DND-41 (cell line): ENCODE results near the gene CYTH3.

Experiments
- ATAC-seq: fragments of 200-7000 bp; cut with Tn5 transposase; 3 replicates; pipeline ENCODE4 v1.9.1; 2021; ENCODE audit warnings: low read depth; ENCODE audit not compliant: insufficient read depth
- DNase-seq: peaks from one replicate; pipeline ENCODE4 v3.0.0-alpha.2; 2020
- H2AFZ ChIP-seq: 2 replicates; pipeline ENCODE4 v1.6.0; 2012; ENCODE audit warnings: low read depth, low read length
- H3K27ac ChIP-seq: 2 replicates; pipeline ENCODE4 v1.5.1; 2012; ENCODE audit warnings: low read length, inconsistent platforms
- H3K27me3 ChIP-seq: fragments of 200-600 bp; sonication (generic); 2 replicates; pipeline ENCODE4 v1.6.0; 2012; ENCODE audit warnings: low read length, mild to moderate bottlenecking, inconsistent platforms; ENCODE audit not compliant: insufficient read depth, poor library complexity
- H3K36me3 ChIP-seq: 2 replicates; pipeline ENCODE4 v1.5.1; 2012; ENCODE audit warnings: low read length, inconsistent platforms; ENCODE audit not compliant: insufficient read depth
- H3K4me1 ChIP-seq: 2 replicates; pipeline ENCODE4 v1.5.1; 2012; ENCODE audit warnings: mild to moderate bottlenecking, low read length; ENCODE audit not compliant: insufficient read depth
- H3K4me2 ChIP-seq: 2 replicates; pipeline ENCODE4 v1.6.0; 2012; ENCODE audit warnings: mild to moderate bottlenecking, moderate library complexity, low read length, inconsistent platforms; ENCODE audit not compliant: insufficient read depth
- H3K4me3 ChIP-seq, 2 experiments: fragments of 200-600 bp in 1 of 2; shearing (Covaris generic) in 1 of 2; 2 replicates each; pipeline ENCODE4 v1.5.1; 2012 to 2016; ENCODE audit warnings: inconsistent platforms in 2 of 2, low read length in 2 of 2, mild to moderate bottlenecking in 2 of 2, low read depth in 1 of 2, moderate library complexity in 1 of 2
- H3K79me2 ChIP-seq: 2 replicates; pipeline ENCODE4 v1.6.0; 2012; ENCODE audit warnings: low read length, inconsistent platforms; ENCODE audit not compliant: insufficient read depth
- H3K9ac ChIP-seq: 2 replicates; pipeline ENCODE4 v1.6.0; 2012; ENCODE audit warnings: low read depth, mild to moderate bottlenecking, inconsistent platforms, low read length, moderate library complexity
- H3K9me3 ChIP-seq: 2 replicates; pipeline ENCODE4 v1.5.1; 2012; ENCODE audit warnings: low read length, moderate library complexity, mild to moderate bottlenecking, inconsistent platforms; ENCODE audit not compliant: insufficient read depth, severe bottlenecking
- H4K20me1 ChIP-seq: 2 replicates; pipeline ENCODE4 v1.6.0; 2012; ENCODE audit warnings: low read length; ENCODE audit not compliant: insufficient read depth
- EZH2 ChIP-seq: IDR thresholded peaks from 3 replicates; pipeline ENCODE4 v1.6.1; 2012; ENCODE audit warnings: borderline replicate concordance, low read depth, mild to moderate bottlenecking, moderate library complexity, low read length, inconsistent platforms; ENCODE audit not compliant: severe bottlenecking
- TF ChIP-seq, protein P1 (sequence below): IDR thresholded peaks from 2 replicates; pipeline ENCODE4 v1.5.1; 2012; ENCODE audit warnings: borderline replicate concordance, low read length, moderate library complexity, mild to moderate bottlenecking; ENCODE audit not compliant: poor library complexity, severe bottlenecking; ENCODE audit errors: extremely low read depth

Gene CYTH3

DNA sequence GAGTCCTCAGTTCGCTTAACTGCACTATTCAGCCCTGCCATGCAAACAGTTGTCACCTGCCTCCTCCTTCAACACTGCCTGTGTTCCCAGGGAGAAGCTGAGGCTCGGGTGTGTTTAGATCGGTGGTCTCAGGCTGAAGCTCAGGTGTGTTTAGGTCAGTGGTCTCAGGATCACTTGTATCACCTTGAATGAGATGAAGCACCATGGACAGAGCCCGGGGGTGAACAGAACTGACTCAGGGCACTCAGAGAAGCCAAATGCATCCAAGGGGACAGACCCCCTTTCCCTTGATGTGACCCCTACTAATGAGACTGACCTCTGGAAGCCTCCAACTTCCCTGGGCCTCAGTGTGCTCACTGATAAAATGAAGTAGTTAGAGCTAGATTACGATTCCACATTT lies 84.0 kb downstream of the CYTH3 start:
- Histone ChIP-seq H3K4me2 (no peak overlapping the region), H3K9ac (no peak overlapping the region), H3K79me2 (no peaks in the 10 kb centered on the region), H3K4me3 (no peak overlapping the region), H2AFZ (no peak overlapping the region), H3K4me1 (no peaks in the 10 kb centered on the region), H3K36me3 (peaks cover 2% of the 10 kb centered on the region; the same call in 1 of the 2 replicates), H3K27ac (no peak overlapping the region), H4K20me1 (no peaks in the 10 kb centered on the region), H3K9me3 (no peaks in the 10 kb centered on the region), H3K27me3 (no peaks in the 10 kb centered on the region)
- TF ChIP-seq, protein P1, sequence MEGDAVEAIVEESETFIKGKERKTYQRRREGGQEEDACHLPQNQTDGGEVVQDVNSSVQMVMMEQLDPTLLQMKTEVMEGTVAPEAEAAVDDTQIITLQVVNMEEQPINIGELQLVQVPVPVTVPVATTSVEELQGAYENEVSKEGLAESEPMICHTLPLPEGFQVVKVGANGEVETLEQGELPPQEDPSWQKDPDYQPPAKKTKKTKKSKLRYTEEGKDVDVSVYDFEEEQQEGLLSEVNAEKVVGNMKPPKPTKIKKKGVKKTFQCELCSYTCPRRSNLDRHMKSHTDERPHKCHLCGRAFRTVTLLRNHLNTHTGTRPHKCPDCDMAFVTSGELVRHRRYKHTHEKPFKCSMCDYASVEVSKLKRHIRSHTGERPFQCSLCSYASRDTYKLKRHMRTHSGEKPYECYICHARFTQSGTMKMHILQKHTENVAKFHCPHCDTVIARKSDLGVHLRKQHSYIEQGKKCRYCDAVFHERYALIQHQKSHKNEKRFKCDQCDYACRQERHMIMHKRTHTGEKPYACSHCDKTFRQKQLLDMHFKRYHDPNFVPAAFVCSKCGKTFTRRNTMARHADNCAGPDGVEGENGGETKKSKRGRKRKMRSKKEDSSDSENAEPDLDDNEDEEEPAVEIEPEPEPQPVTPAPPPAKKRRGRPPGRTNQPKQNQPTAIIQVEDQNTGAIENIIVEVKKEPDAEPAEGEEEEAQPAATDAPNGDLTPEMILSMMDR, result no peak
- no peak for TF ChIP-seq EZH2
- DNase-seq, result no peak
- no peak for ATAC-seq

DNA sequence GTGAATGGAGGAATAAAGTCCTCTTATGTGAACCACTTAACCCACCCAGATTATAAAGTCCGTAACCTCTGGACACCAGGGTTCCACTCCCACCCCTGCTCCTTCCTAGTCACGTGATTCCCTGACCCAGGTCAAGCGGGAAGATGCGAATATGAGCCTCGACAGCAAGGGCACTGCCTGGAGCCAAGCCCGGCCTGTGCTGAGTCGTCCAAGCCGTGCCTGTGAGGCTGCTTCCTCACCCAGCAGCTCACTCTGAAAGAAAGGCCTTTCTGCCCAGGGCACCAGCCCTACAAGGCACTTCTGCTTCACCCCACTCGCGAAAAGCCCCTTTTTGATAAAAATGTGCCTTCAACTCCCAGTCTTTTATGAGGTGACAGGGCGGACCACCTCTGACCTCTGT lies 85.8 kb downstream of the CYTH3 start:
- H3K36me3 ChIP-seq, result peaks cover 2% of the 10 kb centered on the region; the same call in 1 of the 2 replicates
- H3K4me1 ChIP-seq, result no peaks in the 10 kb centered on the region
- H3K4me2 ChIP-seq, result no peak overlapping the region
- H2AFZ ChIP-seq, result no peak overlapping the region
- H3K27ac ChIP-seq, result no peak overlapping the region
- H3K4me3 ChIP-seq, result no peak overlapping the region
- no peaks in the 10 kb centered on the region for H3K79me2 ChIP-seq
- H3K9me3 ChIP-seq, result no peaks in the 10 kb centered on the region
- DNase-seq (no peak), ATAC-seq (no peak)
- no peaks in the 10 kb centered on the region for H4K20me1 ChIP-seq
- no peak overlapping the region for H3K9ac ChIP-seq
- TF ChIP-seq, protein P1, result no peak
- no peak for TF ChIP-seq EZH2
- H3K27me3 ChIP-seq, result no peaks in the 10 kb centered on the region

DNA sequence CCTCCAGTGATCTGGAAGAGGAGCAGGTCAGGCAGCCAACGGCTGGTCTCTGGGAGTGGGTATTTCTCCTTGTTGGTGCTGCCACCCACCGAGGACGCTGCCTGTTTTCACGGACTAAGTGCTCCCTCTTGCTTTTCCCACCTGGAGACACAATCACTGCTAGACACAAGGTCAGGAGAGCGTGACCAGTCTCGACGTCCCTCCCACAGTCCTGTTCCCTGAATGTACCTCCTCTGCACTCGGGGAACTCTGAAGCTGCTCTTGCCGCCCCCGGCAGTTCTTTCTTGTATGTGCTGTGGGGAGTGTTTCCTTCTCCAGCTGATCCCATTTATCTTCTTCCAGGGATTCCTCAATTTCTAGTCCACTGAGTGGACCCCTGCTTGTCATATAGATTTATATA lies 89.4 kb downstream of the CYTH3 start:
- H3K79me2 ChIP-seq, result no peaks in the 10 kb centered on the region
- no peak for ATAC-seq

More for the DNA sequence above, 89.4 kb downstream of the CYTH3 start:
- H3K27me3 ChIP-seq, result no peaks in the 10 kb centered on the region
- TF ChIP-seq, protein P1, result no peak
- no peak for TF ChIP-seq EZH2
- no peaks in the 10 kb centered on the region for H3K4me1 ChIP-seq
- no peak overlapping the region for H2AFZ ChIP-seq
- H3K4me3 ChIP-seq, result no peak overlapping the region
- H3K4me2 ChIP-seq, result no peak overlapping the region
- H3K9me3 ChIP-seq, result no peaks in the 10 kb centered on the region
- H3K27ac ChIP-seq, result no peak overlapping the region
- H4K20me1 ChIP-seq, result no peaks in the 10 kb centered on the region
- no peaks in the 10 kb centered on the region for H3K36me3 ChIP-seq
- H3K9ac ChIP-seq, result no peak overlapping the region
- no peak for DNase-seq
